Pancreas (tissue), 10 donors: ENCODE results near the gene KIFAP3. TPM values are rescaled to one million over a fixed set of nuclear protein-coding genes. Genes with fewer than 3 reads are reported as not detected.

Experiments used
- ATAC-seq, 4 donors: fragments of 200-7000 bp; cut with Tn5 transposase; one replicate each; pipeline versions ENCODE4 v1.8.0 to v1.9.1; 2020; ENCODE audit warnings: mild to moderate bottlenecking in 4 of 4, moderate library complexity in 4 of 4
- DNase-seq, 6 donors: peaks; one replicate each; pipeline ENCODE4 v3.0.0-alpha.2; 2020
- FAIRE-seq: peaks from 2 replicates; lab custom pipeline; 2012; peaks lifted over from hg19 to GRCh38; lab: Jason Lieb, UNC
- H3K27ac ChIP-seq, 4 donors: fragments of 200-600 bp; sonication (generic); 1 replicate in 3 of 4; 2 replicates in 1 of 4; pipeline versions ENCODE4 v1.5.0 to v1.8.0; 2020
- H3K27me3 ChIP-seq, 4 donors: fragments of 200-600 bp; one replicate each; pipeline ENCODE4 v1.8.0; 2021
- H3K36me3 ChIP-seq, 3 donors: fragments of 200-600 bp; sonication (generic) in 1 of 3; one replicate each; pipeline versions ENCODE4 v1.5.0 to v1.8.0; 2020 to 2021
- H3K4me1 ChIP-seq, 3 donors: fragments of 200-600 bp; one replicate each; pipeline ENCODE4 v1.8.0; 2021
- H3K4me3 ChIP-seq, 4 donors: fragments of 200-600 bp; sonication (generic) in 2 of 4; one replicate each; pipeline versions ENCODE4 v1.5.0 to v1.8.0; 2020 to 2021
- H3K9me3 ChIP-seq, 4 donors: fragments of 200-600 bp; one replicate each; pipeline ENCODE4 v1.8.0; 2021
- whole genome bisulfite sequencing, 2 donors: extraction: QIAGEN DNeasy Blood & Tissue Kit; methylation state at CpG; one replicate each; pipeline ENCODE4 v1.1.7; 2013; 5-methylcytosine and 5-hydroxymethylcytosine counted together
- intact Hi-C, 3 donors: fragments of 100-400 bp; cut with DNase I; formaldehyde crosslinking; loops; one replicate each; pipeline versions ENCODE4 v1.11.1 to v1.14.2; 2022
- polyA plus RNA-seq, 2 donors: library from polyadenylated mRNA; stranded (reverse); fragments of 200-250 nt; gene quantifications; one replicate each; pipeline ENCODE4 v1.2.3, GENCODE V29; 2013
- total RNA-seq, 6 donors: library from RNA; stranded (reverse); fragmentation: NEBNext Ultra II Directional in 4 of 6; extraction: Animal tissue kit (Norgen Biotek cat#: 25700) in 4 of 6; gene quantifications; one replicate each; pipeline versions ENCODE4 v1.2.1 to v1.2.4, GENCODE V29; 2021 to 2023
- TF ChIP-seq, protein P1 (sequence below), 4 donors: fragments of 200-600 bp; sonication (generic) in 3 of 4; IDR thresholded peaks; one replicate each; pipeline versions ENCODE4 v1.5.0 to v1.8.0; 2021; ENCODE audit warnings: antibody characterized with exemption in 4 of 4
- donor health status: healthy with polysubstance abuse.
- donor health status: DM: no; HTN: no; CAD: no; lungs with moderate emphysema.
- donor health status: DM: no; HTN: no; CAD: no.
- donor health status: control.
- donor health status: control.
- donor health status: Bipolar disorder and iron deficiency.
- donor health status: DM: yes; HTN: yes; CAD: no.
- donor health status: DM: no; HTN: no; CAD: no.
- donor health status: DM: no; HTN: no; CAD: no.
- donor health status: DM: yes; HTN: yes; CAD: no.

The KIFAP3 gene
- total and polyA plus RNA-seq, 8 donors: 6.7 to 18.5 (median 11.6) TPM

DNA sequence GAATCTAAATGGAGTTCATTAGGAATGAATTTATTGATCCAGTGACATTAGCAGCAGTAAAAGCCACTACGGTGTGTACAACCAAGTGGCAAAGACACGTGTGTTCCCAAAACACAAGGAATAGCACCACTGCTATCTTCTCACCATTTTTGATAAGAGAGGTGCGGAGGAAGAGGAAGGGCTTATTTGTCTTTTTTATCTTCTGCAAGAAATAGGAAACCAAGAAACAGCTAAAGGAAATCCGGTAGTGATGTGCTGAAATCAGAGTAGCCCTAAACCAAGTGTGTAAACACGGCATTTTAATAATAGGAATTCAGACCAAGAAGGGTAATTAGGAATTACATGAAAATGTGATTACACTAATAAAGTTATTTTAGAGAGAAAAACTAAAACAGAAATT lies 171.7 kb downstream of the KIFAP3 start:
- 42 to 45% methylated on average over 5 of the region's 5 CpGs for WGBS, 2 donors
- ATAC-seq: no peak
- no peak overlapping the region for H3K4me3 ChIP-seq

DNA sequence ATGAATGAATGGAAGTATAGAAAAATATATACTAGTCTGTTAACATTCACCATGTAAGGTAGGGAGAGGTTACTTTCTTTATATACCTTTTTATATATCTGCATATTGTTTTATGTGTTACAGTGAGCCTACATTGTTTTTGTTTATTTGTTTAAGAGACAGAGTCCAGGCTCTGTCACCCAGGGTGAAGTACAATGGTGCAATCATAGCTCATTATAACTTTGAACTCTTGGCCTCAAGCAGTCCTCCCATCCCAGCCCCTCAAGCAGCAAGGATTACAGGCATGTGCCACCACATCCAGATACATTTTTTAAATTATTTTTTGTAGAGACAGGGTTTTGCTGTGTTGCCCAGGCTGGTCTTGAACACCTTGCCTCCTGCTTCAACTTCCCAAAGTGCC lies 173.4 kb downstream of the KIFAP3 start:
- intact Hi-C loops: no loop called here
- ATAC-seq: no peak
- FAIRE-seq: no peak
- Histone ChIP-seq H3K27ac (no peak overlapping the region), H3K27me3 (peaks cover 0 to 3% (median 0%) of the 10 kb centered on the region in 4 donors), H3K4me3 (no peak overlapping the region), H3K36me3 (no peaks in the 10 kb centered on the region), H3K9me3 (no peaks in the 10 kb centered on the region), H3K4me1 (no peaks in the 10 kb centered on the region)
- DNase-seq: no peak
- TF ChIP-seq, protein P1, sequence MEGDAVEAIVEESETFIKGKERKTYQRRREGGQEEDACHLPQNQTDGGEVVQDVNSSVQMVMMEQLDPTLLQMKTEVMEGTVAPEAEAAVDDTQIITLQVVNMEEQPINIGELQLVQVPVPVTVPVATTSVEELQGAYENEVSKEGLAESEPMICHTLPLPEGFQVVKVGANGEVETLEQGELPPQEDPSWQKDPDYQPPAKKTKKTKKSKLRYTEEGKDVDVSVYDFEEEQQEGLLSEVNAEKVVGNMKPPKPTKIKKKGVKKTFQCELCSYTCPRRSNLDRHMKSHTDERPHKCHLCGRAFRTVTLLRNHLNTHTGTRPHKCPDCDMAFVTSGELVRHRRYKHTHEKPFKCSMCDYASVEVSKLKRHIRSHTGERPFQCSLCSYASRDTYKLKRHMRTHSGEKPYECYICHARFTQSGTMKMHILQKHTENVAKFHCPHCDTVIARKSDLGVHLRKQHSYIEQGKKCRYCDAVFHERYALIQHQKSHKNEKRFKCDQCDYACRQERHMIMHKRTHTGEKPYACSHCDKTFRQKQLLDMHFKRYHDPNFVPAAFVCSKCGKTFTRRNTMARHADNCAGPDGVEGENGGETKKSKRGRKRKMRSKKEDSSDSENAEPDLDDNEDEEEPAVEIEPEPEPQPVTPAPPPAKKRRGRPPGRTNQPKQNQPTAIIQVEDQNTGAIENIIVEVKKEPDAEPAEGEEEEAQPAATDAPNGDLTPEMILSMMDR (IDR thresholded peaks at IDR 0.05): no peak

More for the DNA sequence above, 171.7 kb downstream of the KIFAP3 start:
- intact Hi-C loops: no loop called here
- peaks cover 0 to 3% (median 0%) of the 10 kb centered on the region in 4 donors for H3K27me3 ChIP-seq
- no peak overlapping the region for H3K27ac ChIP-seq
- DNase-seq: no peak
- TF ChIP-seq, protein P1 (IDR thresholded peaks at IDR 0.05): no peak
- no peak for FAIRE-seq
- H3K36me3 ChIP-seq: no peaks in the 10 kb centered on the region
- no peaks in the 10 kb centered on the region for H3K4me1 ChIP-seq
- no peaks in the 10 kb centered on the region for H3K9me3 ChIP-seq

DNA sequence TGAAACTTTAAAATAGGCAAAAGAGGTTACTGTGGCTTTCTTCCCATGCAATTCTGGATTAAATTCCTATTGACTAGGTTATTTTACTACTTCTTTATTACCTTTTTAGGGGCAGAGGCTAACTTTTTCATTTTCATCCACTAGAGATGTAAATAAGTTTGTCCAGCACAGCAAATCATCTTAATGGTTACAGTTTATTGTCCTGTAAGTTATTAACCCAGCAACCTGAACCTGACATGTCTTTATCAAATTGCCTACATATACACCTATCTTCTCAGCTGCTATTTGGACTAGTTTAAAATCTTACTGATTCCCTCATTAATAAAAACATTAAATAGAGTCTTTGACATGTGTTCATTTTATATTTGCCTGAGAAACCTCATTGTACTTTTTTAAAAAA lies 173.9 kb downstream of the KIFAP3 start:
- no peaks in the 10 kb centered on the region for H3K9me3 ChIP-seq
- no peak for ATAC-seq
- peaks cover 0 to 3% (median 0%) of the 10 kb centered on the region in 4 donors for H3K27me3 ChIP-seq
- intact Hi-C loops: no loop called here
- H3K36me3 ChIP-seq: no peaks in the 10 kb centered on the region
- no peak overlapping the region for H3K4me3 ChIP-seq
- no peaks in the 10 kb centered on the region for H3K4me1 ChIP-seq
- no peak for DNase-seq
- TF ChIP-seq, protein P1 (IDR thresholded peaks at IDR 0.05): no peak
- H3K27ac ChIP-seq: no peak overlapping the region
- no peak for FAIRE-seq

DNA sequence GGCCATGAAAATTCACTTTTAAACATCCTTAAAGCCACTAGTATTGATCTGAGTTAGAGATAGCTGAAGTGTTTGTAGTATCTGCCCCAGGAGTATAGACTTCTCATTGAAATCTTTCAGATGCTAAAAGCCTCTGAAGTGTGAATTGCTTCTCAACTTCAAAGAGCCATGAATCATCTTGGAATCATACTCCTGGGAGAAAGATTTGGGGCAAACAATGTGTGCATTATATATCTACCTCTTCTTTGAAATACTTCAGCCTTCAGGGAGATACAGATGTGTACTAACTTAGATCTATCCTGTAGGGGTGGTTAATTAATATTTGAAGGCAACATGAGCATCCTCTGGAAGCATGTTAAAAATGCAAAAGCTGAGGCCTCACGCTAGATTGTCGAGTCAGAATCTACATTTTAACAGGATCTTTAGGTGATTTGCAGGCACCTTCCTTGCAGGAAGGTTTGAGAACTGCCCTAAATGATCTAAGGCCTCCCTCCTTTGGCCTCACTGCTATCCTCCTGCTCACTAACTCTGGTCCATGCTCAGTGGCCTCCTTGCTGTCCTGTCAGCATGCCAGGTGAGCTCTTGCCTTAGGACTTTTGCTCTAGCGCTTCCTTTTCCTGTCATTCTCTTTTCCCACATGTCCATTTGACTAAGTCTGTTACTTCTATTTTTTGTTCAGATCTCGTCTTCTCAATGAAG lies 174.8 kb downstream of the KIFAP3 start:
- H3K36me3 ChIP-seq: no peaks in the 10 kb centered on the region
- no peaks in the 10 kb centered on the region for H3K4me1 ChIP-seq
- TF ChIP-seq, protein P1 (IDR thresholded peaks at IDR 0.05): no peak
- intact Hi-C loops: no loop called here
- ATAC-seq (no peak), FAIRE-seq (no peak), DNase-seq (no peak)
- no peaks in the 10 kb centered on the region for H3K9me3 ChIP-seq
- H3K27me3 ChIP-seq: peaks cover 0 to 3% (median 0%) of the 10 kb centered on the region in 4 donors
- WGBS, 2 donors: 54 to 66% methylated on average over 4 of the region's 4 CpGs
- H3K27ac ChIP-seq: no peak overlapping the region
- H3K4me3 ChIP-seq: no peak overlapping the region

DNA sequence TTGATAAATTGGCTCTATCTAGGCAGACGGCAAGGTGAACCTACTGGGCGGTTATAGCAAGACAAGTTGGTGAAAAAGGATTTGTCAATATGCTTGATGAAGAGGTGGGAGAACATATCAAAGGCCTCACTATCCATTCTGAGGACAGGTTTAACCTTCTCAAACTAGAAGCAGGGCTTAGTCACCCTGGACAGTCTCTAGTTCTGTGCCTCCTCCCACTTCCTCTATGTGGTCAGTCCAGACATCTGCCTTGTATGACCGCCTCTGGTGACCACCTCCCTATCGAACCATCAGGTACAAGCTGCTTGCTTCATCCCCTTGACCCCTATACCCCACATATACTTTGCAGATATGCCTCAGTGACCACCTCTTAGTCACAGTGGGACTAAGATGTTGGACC lies 178.5 kb downstream of the KIFAP3 start:
- WGBS, 2 donors: 79 to 95% methylated on average over 4 of the region's 4 CpGs
- intact Hi-C loops: no loop called here
- Histone ChIP-seq H3K9me3 (no peaks in the 10 kb centered on the region), H3K27ac (no peak overlapping the region), H3K4me1 (peaks cover 8 to 13% (median 9%) of the 10 kb centered on the region in 3 donors), H3K4me3 (no peak overlapping the region), H3K27me3 (no peaks in the 10 kb centered on the region), H3K36me3 (no peaks in the 10 kb centered on the region)
- DNase-seq (no peak), FAIRE-seq (no peak), ATAC-seq (no peak)
- TF ChIP-seq, protein P1 (IDR thresholded peaks at IDR 0.05): no peak
